Adipocyte (in vitro differentiated cells): Measurements from ENCODE around the gene KRTAP8-1.

Experiments
- DNase-seq: peaks from one replicate; pipeline ENCODE4 v3.0.0-alpha.2; 2015; ENCODE audit warnings: low read depth
- H3K27me3 ChIP-seq: replicated peaks from 2 replicates; pipeline ENCODE4 v1.7.0; 2013; ENCODE audit warnings: mild to moderate bottlenecking, low read length, moderate library complexity; ENCODE audit not compliant: control insufficient read depth, insufficient read depth
- H3K36me3 ChIP-seq: 2 replicates; pipeline ENCODE4 v1.7.0; 2013; ENCODE audit warnings: low read length, mild to moderate bottlenecking, moderate library complexity; ENCODE audit not compliant: control insufficient read depth, insufficient read depth, severe bottlenecking
- H3K4me1 ChIP-seq: 2 replicates; pipeline ENCODE4 v1.7.0; 2013; ENCODE audit warnings: mild to moderate bottlenecking, low read length, moderate library complexity; ENCODE audit not compliant: control insufficient read depth, insufficient read depth
- H3K4me3 ChIP-seq: 2 replicates; pipeline ENCODE4 v1.7.0; 2013; ENCODE audit warnings: mild to moderate bottlenecking, low read length, moderate library complexity
- H3K9ac ChIP-seq: 2 replicates; pipeline ENCODE4 v1.7.0; 2013; ENCODE audit warnings: mild to moderate bottlenecking, low read length, moderate library complexity
- H3K9me3 ChIP-seq: 2 replicates; pipeline ENCODE4 v1.7.0; 2013; ENCODE audit warnings: mild to moderate bottlenecking, low read length, moderate library complexity; ENCODE audit not compliant: control insufficient read depth

Gene KRTAP8-1

GRCh38 chr21:30779249-30779648, 33.8 kb downstream of the KRTAP8-1 start:
- H3K27me3 ChIP-seq, result no peaks in the 10 kb centered on the region
- no peak for DNase-seq

GRCh38 chr21:30769724-30770431, 43.2 kb downstream of the KRTAP8-1 start:
- H3K36me3 ChIP-seq, result no peaks in the 10 kb centered on the region
- no peaks in the 10 kb centered on the region for H3K9me3 ChIP-seq
- H3K4me3 ChIP-seq, result no peak overlapping the region
- no peaks in the 10 kb centered on the region for H3K27me3 ChIP-seq
- DNase-seq, result no peak
- H3K4me1 ChIP-seq, result no peaks in the 10 kb centered on the region
- no peak overlapping the region for H3K9ac ChIP-seq

More at GRCh38 chr21:30779249-30779648, 33.8 kb downstream of the KRTAP8-1 start:
- Histone ChIP-seq H3K9me3 (no peaks in the 10 kb centered on the region), H3K4me3 (no peak overlapping the region), H3K4me1 (no peaks in the 10 kb centered on the region), H3K9ac (no peak overlapping the region), H3K36me3 (no peaks in the 10 kb centered on the region)
